Neuronal stem cell (in vitro differentiated cells): Measurements from ENCODE around the gene LRRC17.

ENCODE experiments used
- DNase-seq: peaks from one replicate; pipeline ENCODE4 v3.0.0-alpha.2; 2013; ENCODE audit warnings: low spot score
- H2AFZ ChIP-seq: one replicate; pipeline ENCODE4 v1.6.1; 2013; ENCODE audit warnings: mild to moderate bottlenecking, low read length, inconsistent platforms
- H2AK5ac ChIP-seq: 2 replicates; pipeline ENCODE4 v1.6.1; 2013; ENCODE audit warnings: low read depth, mild to moderate bottlenecking, inconsistent platforms, low read length, moderate library complexity, mixed read lengths
- H2BK120ac ChIP-seq: 2 replicates; pipeline ENCODE4 v1.6.1; 2013; ENCODE audit warnings: low read depth, mild to moderate bottlenecking, inconsistent platforms, low read length, moderate library complexity, mixed read lengths
- H2BK12ac ChIP-seq: one replicate; pipeline ENCODE4 v1.6.1; 2013; ENCODE audit warnings: low read length, inconsistent platforms
- H2BK15ac ChIP-seq: 2 replicates; pipeline ENCODE4 v1.6.1; 2013; ENCODE audit warnings: mild to moderate bottlenecking, low read length, inconsistent platforms, mixed read lengths
- H2BK5ac ChIP-seq: one replicate; pipeline ENCODE4 v1.6.1; 2013; ENCODE audit warnings: inconsistent platforms, mild to moderate bottlenecking, low read length, moderate library complexity
- H3K14ac ChIP-seq: one replicate; pipeline ENCODE4 v1.6.1; 2013; ENCODE audit warnings: low read length, inconsistent platforms
- H3K18ac ChIP-seq: 2 replicates; pipeline ENCODE4 v1.6.1; 2013; ENCODE audit warnings: low read length, inconsistent platforms
- H3K23ac ChIP-seq: 2 replicates; pipeline ENCODE4 v1.6.1; 2013; ENCODE audit warnings: low read depth, mild to moderate bottlenecking, mixed read lengths, low read length, inconsistent platforms; ENCODE audit not compliant: poor library complexity
- H3K27ac ChIP-seq: replicated peaks from 3 replicates; pipeline ENCODE4 v1.5.1; 2013; ENCODE audit warnings: low read length, inconsistent platforms
- H3K27me3 ChIP-seq, 3 experiments: 2 replicates each; pipeline ENCODE4 v1.6.1; 2013; ENCODE audit warnings: low read length in 3 of 3, mild to moderate bottlenecking in 2 of 3, inconsistent platforms in 1 of 3, low read depth in 1 of 3, mixed read lengths in 1 of 3, moderate library complexity in 1 of 3; ENCODE audit not compliant: control insufficient read depth in 3 of 3, insufficient read depth in 3 of 3
- H3K36me3 ChIP-seq, 2 donors: replicated peaks in 1 of 2; 2 replicates each; pipeline ENCODE4 v1.6.1; 2013; ENCODE audit warnings: low read length in 2 of 2; ENCODE audit not compliant: control insufficient read depth in 2 of 2, insufficient read depth in 2 of 2
- H3K4ac ChIP-seq: 2 replicates; pipeline ENCODE4 v1.6.1; 2013; ENCODE audit warnings: inconsistent platforms, mild to moderate bottlenecking, low read length, moderate library complexity
- H3K4me1 ChIP-seq, 2 donors: 1 replicate in 1 of 2; 2 replicates in 1 of 2; pipeline ENCODE4 v1.6.1; 2013; ENCODE audit warnings: low read length in 2 of 2, low read depth in 1 of 2; ENCODE audit not compliant: control insufficient read depth in 2 of 2, insufficient read depth in 1 of 2
- H3K4me2 ChIP-seq: one replicate; pipeline ENCODE4 v1.6.1; 2013; ENCODE audit warnings: mild to moderate bottlenecking, low read length, inconsistent platforms; ENCODE audit not compliant: insufficient read depth, poor library complexity, severe bottlenecking
- H3K4me3 ChIP-seq, 2 donors: 2 replicates each; pipeline ENCODE4 v1.5.1; 2013; ENCODE audit warnings: low read length in 2 of 2, mild to moderate bottlenecking in 2 of 2, inconsistent platforms in 1 of 2, moderate library complexity in 1 of 2
- H3K79me1 ChIP-seq: one replicate; pipeline ENCODE4 v1.6.1; 2013; ENCODE audit warnings: low read depth, mild to moderate bottlenecking, inconsistent platforms, low read length, moderate library complexity
- H3K9ac ChIP-seq: one replicate; pipeline ENCODE4 v1.6.1; 2013; ENCODE audit warnings: mild to moderate bottlenecking, low read depth, low read length, inconsistent platforms; ENCODE audit not compliant: poor library complexity
- H3K9me3 ChIP-seq, 2 donors: replicated peaks in 1 of 2; 2 replicates each; pipeline versions ENCODE3 to v1.6.1; 2013; ENCODE audit warnings: low read length in 2 of 2, mild to moderate bottlenecking in 2 of 2, inconsistent platforms in 1 of 2, low read depth in 1 of 2, mixed read lengths in 1 of 2, moderate library complexity in 1 of 2; ENCODE audit not compliant: control insufficient read depth in 2 of 2, insufficient read depth in 1 of 2
- H4K8ac ChIP-seq: one replicate; pipeline ENCODE4 v1.6.1; 2013; ENCODE audit warnings: low read depth, mild to moderate bottlenecking, inconsistent platforms, low read length, moderate library complexity
- H4K91ac ChIP-seq: one replicate; pipeline ENCODE4 v1.6.1; 2013; ENCODE audit warnings: low read length, low read depth, mild to moderate bottlenecking, inconsistent platforms; ENCODE audit not compliant: poor library complexity
- WGBS, 2 donors: extraction: QIAGEN DNeasy Blood & Tissue Kit; methylation state at CpG; one replicate each; pipeline ENCODE4 v1.1.7; 2013; ENCODE audit warnings: missing lambda C conversion rate in 2 of 2, mixed read lengths in 1 of 2; ENCODE audit not compliant: insufficient read length in 2 of 2, insufficient replicate concordance in 1 of 2; ENCODE audit errors: extremely low coverage in 2 of 2; 5-methylcytosine and 5-hydroxymethylcytosine counted together

Gene LRRC17

GRCh38 chr7:102872460-102872859 lies 40.3 kb upstream of the LRRC17 start:
- H3K27me3 ChIP-seq = no peaks in the 10 kb centered on the region
- H3K9me3 ChIP-seq = no peaks in the 10 kb centered on the region
- no peak overlapping the region for H3K4me2 ChIP-seq
- H3K36me3 ChIP-seq = no peaks in the 10 kb centered on the region
- H4K91ac ChIP-seq = no peak overlapping the region
- H2BK15ac ChIP-seq = no peak overlapping the region
- H2AFZ ChIP-seq = no peak overlapping the region
- H3K14ac ChIP-seq = no peak overlapping the region
- no peaks in the 10 kb centered on the region for H3K4me1 ChIP-seq
- no peak overlapping the region for H4K8ac ChIP-seq
- no peak overlapping the region for H3K9ac ChIP-seq
- no peak overlapping the region for H3K23ac ChIP-seq
- H3K18ac ChIP-seq = no peak overlapping the region
- DNase-seq = no peak
- H3K4me3 ChIP-seq = no peak overlapping the region
- H2BK12ac ChIP-seq = no peak overlapping the region
- H3K79me1 ChIP-seq = no peaks in the 10 kb centered on the region
- no peak overlapping the region for H2AK5ac ChIP-seq
- no peak overlapping the region for H3K27ac ChIP-seq
- no CpG with 5 or more reads among the region's 2 CpGs for WGBS, 2 donors
- no peak overlapping the region for H2BK120ac ChIP-seq
- no peak overlapping the region for H2BK5ac ChIP-seq
- H3K4ac ChIP-seq = no peak overlapping the region

GRCh38 chr7:102873470-102874165 lies 39.2 kb upstream of the LRRC17 start:
- Histone ChIP-seq H3K18ac (no peak overlapping the region), H3K79me1 (no peaks in the 10 kb centered on the region), H2BK5ac (no peak overlapping the region), H3K4me3 (no peak overlapping the region), H3K4me1 (no peaks in the 10 kb centered on the region), H3K9ac (no peak overlapping the region), H4K91ac (no peak overlapping the region), H2AK5ac (no peak overlapping the region), H3K4me2 (no peak overlapping the region), H3K23ac (no peak overlapping the region), H4K8ac (no peak overlapping the region), H3K4ac (no peak overlapping the region), H3K27ac (no peak overlapping the region), H3K14ac (no peak overlapping the region), H3K9me3 (no peaks in the 10 kb centered on the region), H2BK12ac (no peak overlapping the region), H2BK15ac (no peak overlapping the region), H3K36me3 (no peaks in the 10 kb centered on the region), H2BK120ac (no peak overlapping the region), H2AFZ (no peak overlapping the region), H3K27me3 (no peaks in the 10 kb centered on the region)
- DNase-seq = no peak
- WGBS, 2 donors = no CpG with 5 or more reads among the region's 4 CpGs

GRCh38 chr7:102874166-102874829 lies 38.5 kb upstream of the LRRC17 start:
- Histone ChIP-seq H2AK5ac (no peak overlapping the region), H4K91ac (no peak overlapping the region), H2BK12ac (no peak overlapping the region), H3K4me3 (no peak overlapping the region), H4K8ac (no peak overlapping the region), H2BK120ac (no peak overlapping the region), H2BK5ac (no peak overlapping the region), H3K14ac (no peak overlapping the region), H3K23ac (no peak overlapping the region), H3K18ac (no peak overlapping the region), H3K9ac (no peak overlapping the region), H3K9me3 (no peaks in the 10 kb centered on the region), H3K4me2 (no peak overlapping the region), H3K27ac (no peak overlapping the region), H3K27me3 (no peaks in the 10 kb centered on the region), H2BK15ac (no peak overlapping the region), H2AFZ (no peak overlapping the region), H3K4ac (no peak overlapping the region), H3K79me1 (no peaks in the 10 kb centered on the region), H3K4me1 (peaks cover 0 to 3% of the 10 kb centered on the region in 2 donors), H3K36me3 (no peaks in the 10 kb centered on the region)
- WGBS, 2 donors = no CpG with 5 or more reads among the region's 5 CpGs
- DNase-seq = no peak

- Histone ChIP-seq H3K18ac (no peak overlapping the region), H3K9me3 (no peaks in the 10 kb centered on the region), H3K4ac (no peak overlapping the region), H2BK120ac (no peak overlapping the region), H4K8ac (no peak overlapping the region), H3K14ac (no peak overlapping the region), H3K4me2 (no peak overlapping the region), H3K9ac (no peak overlapping the region), H4K91ac (no peak overlapping the region), H3K36me3 (no peaks in the 10 kb centered on the region), H3K4me1 (peaks cover 0 to 3% of the 10 kb centered on the region in 2 donors), H3K79me1 (no peaks in the 10 kb centered on the region), H2BK5ac (no peak overlapping the region), H3K23ac (no peak overlapping the region), H2BK15ac (no peak overlapping the region), H2BK12ac (no peak overlapping the region), H2AK5ac (no peak overlapping the region), H3K27me3 (no peaks in the 10 kb centered on the region), H2AFZ (no peak overlapping the region), H3K4me3 (no peak overlapping the region), H3K27ac (no peak overlapping the region)
- no CpG with 5 or more reads among the region's 1 CpG for WGBS, 2 donors
- DNase-seq = no peak
Measured at GRCh38 chr7:102874966-102875365, 37.8 kb upstream of the LRRC17 start.
